ENCODE results near the gene EAF2. TPM values are rescaled to one million over a fixed set of nuclear protein-coding genes. Genes with fewer than 3 reads are reported as not detected.

EAF2 gene
- total RNA-seq, 1 donor from 2014 or later: 7.9 TPM

- Histone ChIP-seq H3K27me3 (ENCODE audit: control insufficient read depth, insufficient read depth, low read length) (no peaks in the 10 kb centered on the region), H3K4me3 (ENCODE audit: low read depth, low read length) (no peak overlapping the region), H3K36me3 (ENCODE audit: control insufficient read depth, insufficient read depth, low read length) (no peaks in the 10 kb centered on the region)
- no peak for TF ChIP-seq CTCF (IDR thresholded peaks at IDR 0.05; ENCODE audit: insufficient read depth, low read length, severe bottlenecking)
- peak; percentile 44 for DNase-seq (ENCODE audit: low read depth)
- no peak for FAIRE-seq
These were observed 62.3 kb downstream of the EAF2 start for GRCh38 chr3:121897296-121897695.

- Histone ChIP-seq H3K36me3 (ENCODE audit: control insufficient read depth, insufficient read depth, low read length) (no peaks in the 10 kb centered on the region), H3K27me3 (ENCODE audit: control insufficient read depth, insufficient read depth, low read length) (no peaks in the 10 kb centered on the region), H3K4me3 (ENCODE audit: low read depth, low read length) (no peak overlapping the region)
- no peak for TF ChIP-seq CTCF (IDR thresholded peaks at IDR 0.05; ENCODE audit: insufficient read depth, low read length, severe bottlenecking)
- DNase-seq (ENCODE audit: low read depth) (no peak), FAIRE-seq (no peak)
These were observed 78.4 kb downstream of the EAF2 start for GRCh38 chr3:121913305-121913990.

GRCh38 chr3:121914081-121914998, 79.3 kb downstream of the EAF2 start:
- no peak overlapping the region for H3K4me3 ChIP-seq (ENCODE audit: low read depth, low read length)
- no peaks in the 10 kb centered on the region for H3K36me3 ChIP-seq (ENCODE audit: control insufficient read depth, insufficient read depth, low read length)
- no peak for TF ChIP-seq CTCF (IDR thresholded peaks at IDR 0.05; ENCODE audit: insufficient read depth, low read length, severe bottlenecking)
- no peak for DNase-seq (ENCODE audit: low read depth)
- FAIRE-seq: no peak
- H3K27me3 ChIP-seq (ENCODE audit: control insufficient read depth, insufficient read depth, low read length): no peaks in the 10 kb centered on the region

GRCh38 chr3:121916189-121916588, 81.2 kb downstream of the EAF2 start:
- FAIRE-seq (no peak), DNase-seq (ENCODE audit: low read depth) (no peak)
- no peak for TF ChIP-seq CTCF (IDR thresholded peaks at IDR 0.05; ENCODE audit: insufficient read depth, low read length, severe bottlenecking)
- Histone ChIP-seq H3K36me3 (ENCODE audit: control insufficient read depth, insufficient read depth, low read length) (no peaks in the 10 kb centered on the region), H3K27me3 (ENCODE audit: control insufficient read depth, insufficient read depth, low read length) (no peaks in the 10 kb centered on the region), H3K4me3 (ENCODE audit: low read depth, low read length) (no peak overlapping the region)

- no peaks in the 10 kb centered on the region for H3K27me3 ChIP-seq (ENCODE audit: control insufficient read depth, insufficient read depth, low read length)
- H3K4me3 ChIP-seq (ENCODE audit: low read depth, low read length): peak overlapping the region; percentile 12
- FAIRE-seq: peak; percentile 99
- H3K36me3 ChIP-seq (ENCODE audit: control insufficient read depth, insufficient read depth, low read length): no peaks in the 10 kb centered on the region
- TF ChIP-seq CTCF (IDR thresholded peaks at IDR 0.05; ENCODE audit: insufficient read depth, low read length, severe bottlenecking): no peak
- peak; percentile 96 for DNase-seq (ENCODE audit: low read depth)
These were observed 83.9 kb downstream of the EAF2 start for GRCh38 chr3:121918779-121919483.
